NCI-H510A (cell line): ENCODE data around the gene CARD9.

Source experiments
- DNase-seq: peaks from one replicate; lab custom pipeline; 2025; lab: John Stamatoyannopoulos, UW

CARD9 gene

GRCh38 chr9:136380381-136380780 is 6.9 kb upstream of the CARD9 start:
- no peak for DNase-seq

DNA sequence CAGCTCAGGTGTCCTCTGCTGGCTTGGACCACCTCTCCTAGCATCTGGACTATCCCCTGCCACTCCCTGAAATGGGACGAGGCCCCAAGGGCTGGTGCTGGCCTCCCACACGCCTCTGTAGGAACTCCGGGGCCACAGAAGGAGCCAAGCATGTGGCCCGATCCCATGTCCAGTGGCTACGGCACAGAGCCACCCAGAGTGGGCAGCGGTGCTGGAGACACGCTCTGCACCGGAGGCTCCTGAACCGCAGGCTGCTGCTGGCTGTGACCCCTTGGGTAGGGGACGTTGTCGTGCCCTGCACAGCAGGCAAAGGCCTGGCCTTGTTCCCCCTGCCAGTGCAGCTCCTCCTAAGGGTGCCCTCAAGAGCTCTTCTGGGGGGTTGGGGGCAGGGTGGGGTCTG is 6.4 kb upstream of the CARD9 start:
- no peak for DNase-seq

- DNase-seq: no peak
These were observed 5.9 kb upstream of the CARD9 start for GRCh38 chr9:136379401-136379800.

DNA sequence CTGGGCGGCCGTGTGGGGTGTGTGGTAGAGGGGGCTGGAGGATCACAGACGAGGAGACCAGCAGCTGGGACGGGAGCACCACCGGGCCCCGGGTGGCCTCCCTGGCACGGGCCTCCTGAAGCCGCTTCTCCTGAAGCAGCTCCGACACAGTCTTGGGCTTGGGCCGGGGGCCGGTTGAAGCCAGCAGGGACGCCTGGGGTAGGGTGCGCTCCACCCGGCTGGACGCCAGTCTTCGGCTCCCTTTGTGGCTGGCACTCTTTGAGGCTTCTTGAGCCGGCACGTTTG is 5.5 kb upstream of the CARD9 start:
- no peak for DNase-seq

DNA sequence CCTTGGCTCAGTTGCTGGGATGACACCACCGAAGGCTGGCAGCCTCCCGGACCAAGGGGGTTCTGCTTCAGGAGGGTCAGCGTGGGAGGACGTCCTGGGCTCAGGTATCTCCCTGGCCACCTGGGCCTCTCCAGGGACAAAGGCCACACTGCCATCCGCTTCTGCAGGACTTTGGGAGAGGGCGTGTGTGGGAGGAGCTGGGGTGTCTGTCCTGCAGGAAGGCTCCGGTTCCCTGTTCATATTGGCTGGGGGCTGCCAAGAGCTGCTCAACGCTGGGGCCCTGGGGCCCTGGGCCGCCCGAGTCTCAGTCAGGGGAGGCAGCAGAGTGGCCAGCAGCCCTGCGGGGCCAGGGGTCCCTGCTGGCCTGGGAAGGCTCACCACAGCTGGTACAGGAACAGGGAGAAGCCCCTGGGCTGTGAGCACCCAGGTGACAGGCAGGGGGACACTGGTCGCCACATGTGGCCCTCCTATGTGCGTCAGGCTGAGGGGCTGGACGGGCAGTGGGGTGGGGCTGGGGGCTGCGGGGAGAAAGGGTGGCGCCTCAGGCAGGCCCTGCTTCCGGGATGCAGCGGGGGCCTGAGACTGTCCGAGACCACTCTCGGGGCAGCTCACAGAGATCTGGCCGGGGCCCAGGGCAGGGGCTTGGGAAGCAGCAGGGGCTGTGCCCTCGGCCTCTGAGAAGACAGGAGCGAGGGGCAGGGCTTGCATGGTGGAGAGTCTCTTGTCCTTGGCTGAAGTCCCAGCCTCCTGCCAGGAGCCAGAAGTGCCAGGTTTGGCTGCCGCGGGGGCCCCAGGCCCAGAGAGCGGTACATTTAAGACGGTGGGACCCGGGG is 4.9 kb upstream of the CARD9 start:
- no peak for DNase-seq

GRCh38 chr9:136377341-136378169 is 4.1 kb upstream of the CARD9 start:
- no peak for DNase-seq

GRCh38 chr9:136376457-136376856 is 3.0 kb upstream of the CARD9 start:
- DNase-seq: no peak

GRCh38 chr9:136375096-136375495 is 1.6 kb upstream of the CARD9 start:
- DNase-seq: no peak

- no peak for DNase-seq
These were observed 710 bp upstream of the CARD9 start for GRCh38 chr9:136374183-136374575.

- no peak for DNase-seq
These were observed 739 bp downstream of the CARD9 start for GRCh38 chr9:136372561-136373299.

GRCh38 chr9:136372006-136372405 is 1.5 kb downstream of the CARD9 start:
- DNase-seq: no peak

GRCh38 chr9:136371533-136371880 is 2.0 kb downstream of the CARD9 start:
- no peak for DNase-seq

GRCh38 chr9:136370687-136371532 is 2.6 kb downstream of the CARD9 start:
- DNase-seq: no peak

GRCh38 chr9:136370037-136370436 is 3.4 kb downstream of the CARD9 start:
- no peak for DNase-seq

GRCh38 chr9:136368190-136368589 is 5.3 kb downstream of the CARD9 start:
- no peak for DNase-seq

- DNase-seq: no peak
These were observed 5.9 kb downstream of the CARD9 start for GRCh38 chr9:136367296-136368145.

DNA sequence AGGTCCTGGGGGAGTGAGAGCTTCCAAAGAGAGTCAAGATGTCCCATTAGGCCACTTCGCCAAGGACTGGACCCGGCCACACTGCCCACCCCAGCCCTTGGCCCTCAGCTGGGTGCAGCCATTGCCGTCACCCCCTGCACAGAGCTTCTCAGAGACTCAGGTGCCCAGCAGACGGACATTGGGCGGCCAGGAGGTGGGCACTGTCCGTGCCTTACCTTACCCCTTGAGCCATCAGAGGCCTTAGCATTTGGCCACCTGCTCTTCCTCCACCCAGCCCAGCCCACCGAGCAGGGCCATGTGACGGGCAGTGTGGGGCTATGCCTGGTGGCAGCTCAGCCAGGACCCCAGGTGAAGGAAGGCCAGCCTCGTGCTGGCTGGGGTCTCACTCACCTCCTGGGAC is 6.6 kb downstream of the CARD9 start:
- DNase-seq: no peak

GRCh38 chr9:136365775-136366222 is 7.7 kb downstream of the CARD9 start:
- DNase-seq: no peak

- DNase-seq: no peak
These were observed 8.3 kb downstream of the CARD9 start for GRCh38 chr9:136364942-136365774.
